Suprapubic skin (tissue), 4 donors: Measurements from ENCODE around the gene CACNA1S. TPM values are rescaled to one million over a fixed set of nuclear protein-coding genes. Genes with fewer than 3 reads are reported as not detected.

Experiments used
- DNase-seq, 2 donors: peaks; one replicate each; pipeline ENCODE4 v3.0.0-alpha.2; 2019; ENCODE audit warnings: low spot score in 2 of 2
- H3K27ac ChIP-seq: fragments of 200-600 bp; sonication (generic); one replicate; pipeline ENCODE4 v1.5.1; 2019
- H3K27me3 ChIP-seq: fragments of 200-600 bp; sonication (generic); one replicate; pipeline ENCODE4 v1.5.1; 2019
- H3K36me3 ChIP-seq: fragments of 200-600 bp; sonication (generic); one replicate; pipeline ENCODE4 v1.5.1; 2019
- H3K4me1 ChIP-seq: fragments of 200-600 bp; sonication (generic); one replicate; pipeline ENCODE4 v1.5.1; 2019
- H3K4me3 ChIP-seq: fragments of 200-600 bp; sonication (generic); one replicate; pipeline ENCODE4 v1.5.1; 2019; ENCODE audit warnings: mild to moderate bottlenecking
- H3K9me3 ChIP-seq: fragments of 200-600 bp; sonication (generic); one replicate; pipeline ENCODE4 v1.5.1; 2019
- CTCF ChIP-seq, 2 donors: fragments of 200-600 bp in 1 of 2; fragments of 450-650 bp in 1 of 2; sonication (generic) in 1 of 2; IDR thresholded peaks; one replicate each; pipeline ENCODE4 v1.5.1; 2016 to 2019; ENCODE audit warnings: antibody characterized with exemption in 2 of 2, mild to moderate bottlenecking in 1 of 2, moderate library complexity in 1 of 2
- EP300 ChIP-seq: sonication (generic); formaldehyde crosslinking; IDR thresholded peaks from one replicate; pipeline ENCODE4 v1.6.1; 2017; ENCODE audit warnings: antibody characterized with exemption
- POLR2A ChIP-seq, 2 donors: fragments of 450-650 bp; IDR thresholded peaks; one replicate each; pipeline ENCODE4 v1.6.1; 2017; ENCODE audit warnings: antibody characterized with exemption in 2 of 2, mild to moderate bottlenecking in 2 of 2, moderate library complexity in 2 of 2
- POLR2AphosphoS5 ChIP-seq, 3 donors: sonication (generic); formaldehyde crosslinking; IDR thresholded peaks; one replicate each; pipeline ENCODE4 v1.6.1; 2017; ENCODE audit warnings: antibody characterized with exemption in 3 of 3
- WGBS: methylation state at CpG from one replicate; pipeline ENCODE4 v1.1.5; 2018; 5-methylcytosine and 5-hydroxymethylcytosine counted together
- total RNA-seq, 4 donors: library from RNA; depleted of rRNA; stranded (reverse); fragments of >200 nt; gene quantifications; one replicate each; pipeline ENCODE4 v1.1.0, GENCODE V29; 2016

The CACNA1S gene
- total RNA-seq, 4 donors from 2014 or later, result not detected

- TF ChIP-seq CTCF (IDR thresholded peaks at IDR 0.05), result no peak
- TF ChIP-seq POLR2AphosphoS5 (IDR thresholded peaks at IDR 0.05), result no peak
- no peak for TF ChIP-seq EP300
- TF ChIP-seq POLR2A (IDR thresholded peaks at IDR 0.05), result no peak
- Histone ChIP-seq H3K9me3 (no peaks in the 10 kb centered on the region), H3K27me3 (no peaks in the 10 kb centered on the region), H3K4me1 (peaks cover 18% of the 10 kb centered on the region), H3K27ac (no peak overlapping the region), H3K36me3 (peaks cover 51% of the 10 kb centered on the region), H3K4me3 (no peak overlapping the region)
- no peak for DNase-seq
- 86% methylated on average over 7 of the region's 8 CpGs for WGBS
Measured at GRCh38 chr1:201136355-201137023, 24.3 kb upstream of the CACNA1S start.

- Histone ChIP-seq H3K27ac (no peak overlapping the region), H3K9me3 (no peaks in the 10 kb centered on the region), H3K27me3 (no peaks in the 10 kb centered on the region), H3K4me3 (no peak overlapping the region), H3K36me3 (peaks cover 31% of the 10 kb centered on the region), H3K4me1 (peaks cover 18% of the 10 kb centered on the region)
- DNase-seq, result no peak
- 97% methylated on average over 6 of the region's 6 CpGs for WGBS
- TF ChIP-seq EP300, result no peak
Measured at GRCh38 chr1:201134405-201134804, 22.2 kb upstream of the CACNA1S start.

DNA sequence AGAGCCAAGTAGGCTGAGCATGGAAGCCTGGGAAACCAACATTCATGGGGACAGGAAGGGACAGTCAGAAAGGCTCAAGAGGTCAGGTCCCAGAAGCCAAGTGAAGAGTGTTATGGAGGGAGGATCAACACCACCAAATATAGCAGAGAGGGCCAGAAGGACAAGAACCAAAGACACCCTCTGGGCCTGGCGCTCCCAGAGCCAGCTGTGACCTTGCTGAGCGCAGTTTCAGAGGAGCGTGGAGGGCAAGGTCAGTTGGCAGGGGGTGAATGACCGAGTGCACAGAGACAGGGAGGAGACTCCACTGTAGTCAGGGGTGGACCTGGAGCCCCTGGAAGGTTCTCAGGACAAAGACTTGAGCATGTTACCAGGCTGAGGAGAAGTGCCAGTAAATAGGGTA, 19.2 kb upstream of the CACNA1S start:
- H3K27me3 ChIP-seq, result no peaks in the 10 kb centered on the region
- H3K4me1 ChIP-seq, result no peaks in the 10 kb centered on the region
- TF ChIP-seq POLR2AphosphoS5 (IDR thresholded peaks at IDR 0.05) (no peak), POLR2A (IDR thresholded peaks at IDR 0.05) (no peak), EP300 (no peak), CTCF (IDR thresholded peaks at IDR 0.05) (no peak)
- no peak overlapping the region for H3K4me3 ChIP-seq
- peaks cover 25% of the 10 kb centered on the region for H3K36me3 ChIP-seq
- WGBS, result 76% methylated on average over 4 of the region's 4 CpGs
- no peaks in the 10 kb centered on the region for H3K9me3 ChIP-seq
- no peak for DNase-seq
- H3K27ac ChIP-seq, result no peak overlapping the region

DNA sequence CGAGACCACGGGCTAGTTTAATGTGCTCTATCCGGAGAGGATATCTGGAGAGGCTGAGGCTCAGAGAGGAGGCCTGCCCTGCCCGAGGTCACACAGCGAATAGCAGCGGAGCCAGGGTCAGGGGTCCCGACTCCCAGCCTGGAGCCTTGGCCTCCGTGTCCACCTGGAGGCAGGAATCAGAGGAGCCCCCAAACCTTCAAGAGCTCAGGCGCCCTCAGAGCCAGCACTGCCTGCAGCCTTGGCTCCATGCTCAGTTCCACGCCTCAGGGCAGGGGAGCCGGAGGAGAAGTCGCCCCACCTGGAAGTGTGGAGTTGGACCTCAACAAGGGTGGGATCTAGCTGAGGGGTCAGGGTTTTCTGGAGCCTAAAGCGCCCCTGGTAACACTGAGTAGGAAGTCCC, 16.7 kb upstream of the CACNA1S start:
- Histone ChIP-seq H3K36me3 (peaks cover under 1% of the 10 kb centered on the region), H3K9me3 (no peaks in the 10 kb centered on the region), H3K4me3 (no peak overlapping the region), H3K27me3 (peaks cover 7% of the 10 kb centered on the region), H3K27ac (no peak overlapping the region), H3K4me1 (no peaks in the 10 kb centered on the region)
- TF ChIP-seq EP300 (no peak), CTCF (IDR thresholded peaks at IDR 0.05) (no peak), POLR2AphosphoS5 (IDR thresholded peaks at IDR 0.05) (no peak), POLR2A (IDR thresholded peaks at IDR 0.05) (no peak)
- DNase-seq, result no peak
- 91% methylated on average over 3 of the region's 13 CpGs for WGBS

- no peaks in the 10 kb centered on the region for H3K36me3 ChIP-seq
- DNase-seq, result no peak
- H3K4me1 ChIP-seq, result no peaks in the 10 kb centered on the region
- H3K4me3 ChIP-seq, result no peak overlapping the region
- H3K27ac ChIP-seq, result no peak overlapping the region
- 93% methylated on average over 9 of the region's 9 CpGs for WGBS
- no peak for TF ChIP-seq POLR2A (IDR thresholded peaks at IDR 0.05)
- TF ChIP-seq CTCF (IDR thresholded peaks at IDR 0.05), result no peak
- TF ChIP-seq POLR2AphosphoS5 (IDR thresholded peaks at IDR 0.05), result no peak
- no peak for TF ChIP-seq EP300
- peaks cover 9% of the 10 kb centered on the region for H3K27me3 ChIP-seq
- H3K9me3 ChIP-seq, result no peaks in the 10 kb centered on the region
Measured at GRCh38 chr1:201128476-201128875, 16.2 kb upstream of the CACNA1S start.
